Measurements from ENCODE around the gene RIPPLY3. TPM values are rescaled to one million over a fixed set of nuclear protein-coding genes. Genes with fewer than 3 reads are reported as not detected.

The RIPPLY3 gene
- polyA plus RNA-seq, 1 donor (not counting 4 experiments of a cell fraction or from before 2014, with no cell fraction given): 0.05 TPM

- Histone ChIP-seq H3K79me2 (ENCODE audit: control insufficient read depth, insufficient read depth, low read length) (no peaks in the 10 kb centered on the region), H3K4me3 (ENCODE audit: control insufficient read depth in 2 of 3, extremely low read depth in 1 of 3, insufficient read depth in 2 of 3, low read depth in 1 of 3, low read length in 3 of 3) (peak overlapping the region; percentile 26 to 52 (median 38)), H3K27me3 (ENCODE audit: control insufficient read depth, extremely low read depth, insufficient read depth, low read length) (peaks cover 23% of the 10 kb centered on the region), H3K9me3 (ENCODE audit: control insufficient read depth, low read depth, low read length) (no peaks in the 10 kb centered on the region), H3K36me3 (ENCODE audit: control insufficient read depth in 2 of 2, extremely low read depth in 1 of 2, insufficient read depth in 2 of 2, low read length in 2 of 2) (no peaks in the 10 kb centered on the region), H3K4me2 (ENCODE audit: control insufficient read depth, extremely low read depth, insufficient read depth, low read depth, low read length) (peak overlapping the region; percentile 66), H3K9ac (ENCODE audit: control insufficient read depth, extremely low read depth, insufficient read depth, low read length) (no peak overlapping the region), H2AFZ (ENCODE audit: control insufficient read depth, low read length) (peak overlapping the region; percentile 16), H4K20me1 (ENCODE audit: control insufficient read depth, extremely low read depth, insufficient read depth, low read length) (no peaks in the 10 kb centered on the region), H3K27ac (ENCODE audit: control insufficient read depth, insufficient read depth, low read length) (no peak overlapping the region), H3K9me1 (ENCODE audit: control insufficient read depth, extremely low read depth, insufficient read depth, low read length) (no peaks in the 10 kb centered on the region), H3K4me1 (ENCODE audit: control insufficient read depth, extremely low read depth, insufficient read depth, low read length) (peaks cover 4% of the 10 kb centered on the region)
- dilution Hi-C loops (cut with MboI; ENCODE audit: extremely low pct_ligation_motif_present, low sequenced_read_pairs): no loop called here
- FAIRE-seq (no peak), DNase-seq (ENCODE audit: low read depth, low spot score) (no peak)
- TF ChIP-seq EZH2 (IDR thresholded peaks at IDR 0.05; ENCODE audit: low read length): peak; percentile 75
- TF ChIP-seq, protein P1, sequence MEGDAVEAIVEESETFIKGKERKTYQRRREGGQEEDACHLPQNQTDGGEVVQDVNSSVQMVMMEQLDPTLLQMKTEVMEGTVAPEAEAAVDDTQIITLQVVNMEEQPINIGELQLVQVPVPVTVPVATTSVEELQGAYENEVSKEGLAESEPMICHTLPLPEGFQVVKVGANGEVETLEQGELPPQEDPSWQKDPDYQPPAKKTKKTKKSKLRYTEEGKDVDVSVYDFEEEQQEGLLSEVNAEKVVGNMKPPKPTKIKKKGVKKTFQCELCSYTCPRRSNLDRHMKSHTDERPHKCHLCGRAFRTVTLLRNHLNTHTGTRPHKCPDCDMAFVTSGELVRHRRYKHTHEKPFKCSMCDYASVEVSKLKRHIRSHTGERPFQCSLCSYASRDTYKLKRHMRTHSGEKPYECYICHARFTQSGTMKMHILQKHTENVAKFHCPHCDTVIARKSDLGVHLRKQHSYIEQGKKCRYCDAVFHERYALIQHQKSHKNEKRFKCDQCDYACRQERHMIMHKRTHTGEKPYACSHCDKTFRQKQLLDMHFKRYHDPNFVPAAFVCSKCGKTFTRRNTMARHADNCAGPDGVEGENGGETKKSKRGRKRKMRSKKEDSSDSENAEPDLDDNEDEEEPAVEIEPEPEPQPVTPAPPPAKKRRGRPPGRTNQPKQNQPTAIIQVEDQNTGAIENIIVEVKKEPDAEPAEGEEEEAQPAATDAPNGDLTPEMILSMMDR (optimal IDR thresholded peaks at IDR 0.05 in 1 of 3, IDR thresholded peaks at IDR 0.05 in 1 of 3, conservative IDR thresholded peaks at IDR 0.05 in 1 of 3; ENCODE audit: extremely low read depth in 1 of 3, insufficient read depth in 2 of 3, low read length in 3 of 3): no peak
Measured at GRCh38 chr21:37005548-37006485, 685 bp upstream of the RIPPLY3 start.

DNA sequence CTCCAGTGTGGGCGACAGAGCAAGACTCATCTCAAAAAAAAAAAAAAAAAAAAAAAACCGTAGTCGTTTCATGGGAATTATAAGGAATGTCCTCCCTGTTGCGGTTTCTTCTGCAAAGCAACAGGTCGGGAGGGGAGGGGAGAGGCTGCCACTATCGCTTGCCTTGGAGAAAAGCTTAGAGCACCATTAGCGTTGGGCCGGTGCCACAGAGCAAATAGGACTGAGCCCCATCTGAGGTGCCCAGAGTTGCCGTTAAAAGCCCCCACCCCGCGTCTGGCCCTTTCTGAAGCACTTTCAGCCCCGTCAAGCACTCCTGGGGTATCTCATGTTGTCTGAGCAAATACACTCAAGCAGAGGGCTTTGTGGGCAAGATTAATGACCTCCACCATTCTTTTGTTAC is 2.2 kb downstream of the RIPPLY3 start:
- Histone ChIP-seq H3K27ac (ENCODE audit: control insufficient read depth, insufficient read depth, low read length) (no peak overlapping the region), H4K20me1 (ENCODE audit: control insufficient read depth, extremely low read depth, insufficient read depth, low read length) (no peaks in the 10 kb centered on the region), H3K79me2 (ENCODE audit: control insufficient read depth, insufficient read depth, low read length) (no peaks in the 10 kb centered on the region), H3K27me3 (ENCODE audit: control insufficient read depth, extremely low read depth, insufficient read depth, low read length) (peaks cover 23% of the 10 kb centered on the region), H3K4me2 (ENCODE audit: control insufficient read depth, extremely low read depth, insufficient read depth, low read depth, low read length) (no peak overlapping the region), H3K4me1 (ENCODE audit: control insufficient read depth, extremely low read depth, insufficient read depth, low read length) (peaks cover 4% of the 10 kb centered on the region), H2AFZ (ENCODE audit: control insufficient read depth, low read length) (no peak overlapping the region), H3K9me3 (ENCODE audit: control insufficient read depth, low read depth, low read length) (no peaks in the 10 kb centered on the region), H3K9ac (ENCODE audit: control insufficient read depth, extremely low read depth, insufficient read depth, low read length) (no peak overlapping the region), H3K9me1 (ENCODE audit: control insufficient read depth, extremely low read depth, insufficient read depth, low read length) (no peaks in the 10 kb centered on the region), H3K36me3 (ENCODE audit: control insufficient read depth in 2 of 2, extremely low read depth in 1 of 2, insufficient read depth in 2 of 2, low read length in 2 of 2) (no peaks in the 10 kb centered on the region), H3K4me3 (ENCODE audit: control insufficient read depth in 2 of 3, extremely low read depth in 1 of 3, insufficient read depth in 2 of 3, low read depth in 1 of 3, low read length in 3 of 3) (no peak overlapping the region)
- no peak for TF ChIP-seq EZH2 (IDR thresholded peaks at IDR 0.05; ENCODE audit: low read length)
- TF ChIP-seq, protein P1 (optimal IDR thresholded peaks at IDR 0.05 in 1 of 3, IDR thresholded peaks at IDR 0.05 in 1 of 3, conservative IDR thresholded peaks at IDR 0.05 in 1 of 3; ENCODE audit: extremely low read depth in 1 of 3, insufficient read depth in 2 of 3, low read length in 3 of 3): no peak
- dilution Hi-C loops (cut with MboI; ENCODE audit: extremely low pct_ligation_motif_present, low sequenced_read_pairs): no loop called here
- DNase-seq (ENCODE audit: low read depth, low spot score) (no peak), FAIRE-seq (no peak)

Data from keratinocyte (primary cell).